Epithelial cell of prostate (primary cell): ENCODE results near the gene DIABLO.
"Not testable (repeated sequence)": the region's sequence is repeated elsewhere in the genome, so short reads cannot be mapped to it uniquely, and the experiment has no call there.

Experiments used
- DNase-seq: peaks from one replicate; pipeline ENCODE4 v3.0.0-alpha.2; 2011; ENCODE audit warnings: low read depth, low spot score
- H3K27ac ChIP-seq: fragments of 450-650 bp; 2 replicates; pipeline ENCODE4 v1.5.1; 2017; ENCODE audit warnings: mild to moderate bottlenecking

DIABLO gene

GRCh38 chr12:122190842-122191668, 34.8 kb downstream of the DIABLO start:
- no peak for DNase-seq

DNA sequence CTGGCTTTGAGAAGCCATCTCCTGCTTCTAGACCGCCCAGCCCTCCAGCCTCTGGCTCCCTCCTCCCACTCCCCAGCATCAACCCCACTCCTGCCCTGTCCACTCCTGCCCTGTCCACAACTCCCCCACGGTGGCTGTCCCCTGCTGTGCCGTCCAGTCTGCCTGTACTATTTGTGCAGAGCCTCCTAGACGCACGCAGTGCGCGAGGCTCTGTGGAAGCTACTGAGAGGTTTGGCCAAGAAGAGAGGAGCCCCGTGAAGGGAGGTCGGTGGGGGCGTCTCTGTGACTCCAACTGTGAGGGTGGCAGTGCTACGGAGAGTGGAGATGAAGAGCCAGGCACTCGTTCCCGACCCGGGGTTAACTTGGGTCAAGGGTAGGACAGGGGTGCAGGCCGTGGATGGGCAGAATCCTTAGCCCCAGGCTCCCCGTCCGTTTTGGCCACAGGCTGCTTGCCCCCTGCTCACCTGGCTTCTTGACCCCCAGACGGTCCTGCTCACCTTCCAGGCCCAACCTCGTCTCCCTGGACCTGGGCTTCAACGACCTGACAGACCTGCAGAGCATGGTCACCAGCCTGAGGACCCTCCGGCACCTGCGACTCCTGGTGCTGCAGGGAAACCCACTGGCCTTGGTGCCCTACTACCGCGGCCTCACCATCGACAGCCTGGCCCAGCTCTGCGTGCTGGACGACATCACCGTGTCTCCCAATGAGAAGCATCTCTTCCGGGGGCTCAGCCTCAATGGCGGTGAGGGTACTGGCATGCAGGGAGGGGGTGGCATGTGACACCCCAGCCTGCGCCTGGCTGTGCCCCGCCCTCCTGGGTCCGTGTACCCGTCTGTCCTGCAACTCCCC, 36.0 kb downstream of the DIABLO start:
- no peak for DNase-seq
- H3K27ac ChIP-seq: no peak overlapping the region

More at GRCh38 chr12:122190842-122191668, 34.8 kb downstream of the DIABLO start:
- no peak overlapping the region for H3K27ac ChIP-seq

DNA sequence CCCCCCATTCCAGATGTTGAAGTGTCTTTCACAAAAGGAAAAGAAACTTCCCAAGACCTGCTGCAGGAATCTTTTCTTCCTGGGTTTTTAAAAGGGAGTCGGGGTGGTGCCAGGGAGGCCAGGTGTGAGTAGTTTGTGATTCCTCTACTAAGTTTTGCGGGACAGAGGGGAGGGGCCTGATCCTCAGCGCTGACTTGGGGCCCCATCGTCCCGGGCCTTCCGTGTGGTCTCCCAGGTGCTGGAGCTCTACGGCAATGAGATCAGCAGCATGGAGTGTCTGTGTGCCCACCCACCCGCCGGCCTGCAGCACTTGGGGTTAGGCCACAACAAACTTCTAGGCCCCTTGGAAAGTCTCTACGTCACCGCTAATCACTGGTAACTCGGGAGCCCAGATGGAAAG, 38.4 kb downstream of the DIABLO start:
- DNase-seq: no peak
- H3K27ac ChIP-seq: no peak overlapping the region

DNA sequence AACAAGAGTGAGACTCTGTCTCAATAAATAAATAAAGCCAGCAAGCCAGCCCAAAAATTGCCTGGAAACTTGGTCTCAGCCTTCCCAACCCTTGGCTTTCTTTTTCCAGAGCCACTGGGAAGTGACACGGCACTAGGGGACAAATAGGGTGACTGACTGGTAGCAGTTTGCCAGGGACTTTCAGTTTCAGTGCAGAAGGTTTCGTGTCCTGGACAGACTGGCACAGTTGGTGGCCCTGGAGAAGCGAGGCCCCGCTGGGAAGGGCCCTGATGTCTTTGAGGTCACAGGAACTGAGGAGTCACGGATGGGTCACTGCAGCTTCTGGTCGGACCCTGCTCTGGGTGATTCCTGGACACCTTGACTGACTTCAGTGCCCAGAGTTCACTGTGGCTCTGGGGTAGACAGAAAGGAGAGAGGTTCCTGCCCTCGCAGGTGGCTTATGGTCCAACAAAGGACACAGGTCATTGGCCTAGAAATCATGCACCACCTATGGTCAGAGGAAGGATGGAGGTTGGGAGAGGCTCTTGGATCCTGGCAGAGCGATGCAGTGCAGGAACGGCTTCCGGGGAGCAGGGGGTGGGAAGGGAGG, 40.3 kb downstream of the DIABLO start:
- no peak for DNase-seq
- no peak overlapping the region for H3K27ac ChIP-seq

- H3K27ac ChIP-seq: no peak overlapping the region
- no peak for DNase-seq
Measured at GRCh38 chr12:122185079-122185478, 40.8 kb downstream of the DIABLO start.

- H3K27ac ChIP-seq: no peak overlapping the region
Measured at GRCh38 chr12:122184517-122184916, 41.3 kb downstream of the DIABLO start.

DNA sequence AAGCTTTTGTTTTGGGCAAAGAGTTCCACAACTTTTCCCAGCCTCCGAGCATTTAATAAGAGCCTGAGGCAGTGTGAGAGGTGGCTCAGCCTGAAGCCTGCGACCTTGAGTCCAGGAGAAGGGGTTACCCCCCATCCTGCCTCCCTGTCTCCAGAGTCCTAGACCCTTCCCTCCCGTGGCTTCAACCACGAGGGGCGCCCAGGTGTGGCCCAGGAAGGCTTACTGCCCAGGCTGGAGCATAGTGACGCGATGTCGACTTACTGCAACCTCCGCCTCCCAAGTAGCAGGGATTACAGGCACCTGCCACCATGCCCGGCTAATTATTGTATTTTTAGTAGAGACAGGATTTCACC, 42.3 kb downstream of the DIABLO start:
- H3K27ac ChIP-seq: no peak overlapping the region
- no peak for DNase-seq

More at GRCh38 chr12:122184517-122184916, 41.3 kb downstream of the DIABLO start:
- DNase-seq: no peak

DNA sequence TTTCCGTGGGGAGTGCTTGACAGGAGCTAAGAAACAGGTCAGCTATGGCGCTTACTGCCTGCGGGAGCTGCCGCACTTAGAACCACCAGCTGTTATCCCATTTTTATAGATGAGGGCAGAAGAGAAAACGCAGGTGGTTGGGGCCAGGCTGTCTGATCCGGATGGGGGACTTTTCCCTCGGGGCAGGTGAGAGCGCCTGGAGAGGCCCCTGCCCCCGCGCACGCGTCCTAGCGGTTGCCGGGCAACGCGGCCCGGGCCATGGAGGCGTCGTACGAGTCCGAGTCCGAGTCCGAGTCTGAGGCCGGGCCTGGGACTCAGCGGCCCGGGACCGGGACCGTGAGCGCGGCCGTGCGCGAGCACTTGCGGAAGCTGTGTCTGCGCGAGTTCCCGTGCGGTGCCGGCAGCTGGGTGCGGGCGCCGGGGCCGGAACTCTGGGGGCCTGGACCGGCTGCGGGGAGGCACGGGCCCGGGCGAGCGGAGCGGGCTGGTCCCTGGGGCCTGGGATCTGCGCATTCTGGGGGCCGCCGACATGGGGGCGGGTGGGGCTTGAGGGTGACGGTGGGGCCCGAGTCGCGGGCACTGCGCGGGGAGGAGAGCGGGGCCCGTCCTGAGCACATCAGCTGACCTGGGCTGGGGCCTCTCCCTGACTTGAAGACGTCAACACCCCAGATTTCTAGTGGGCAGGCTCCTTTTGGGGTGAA, 42.8 kb downstream of the DIABLO start, which contains the start of gene LRRC43:
Gene LRRC43, plus strand, starts transcription at position 237 of the 701 bp plus-strand sequence. Its CDS starts 22 bp downstream, at position 259.
- H3K27ac ChIP-seq: no peak within 1 kb of the TSS
- DNase-seq: no peak

DNA sequence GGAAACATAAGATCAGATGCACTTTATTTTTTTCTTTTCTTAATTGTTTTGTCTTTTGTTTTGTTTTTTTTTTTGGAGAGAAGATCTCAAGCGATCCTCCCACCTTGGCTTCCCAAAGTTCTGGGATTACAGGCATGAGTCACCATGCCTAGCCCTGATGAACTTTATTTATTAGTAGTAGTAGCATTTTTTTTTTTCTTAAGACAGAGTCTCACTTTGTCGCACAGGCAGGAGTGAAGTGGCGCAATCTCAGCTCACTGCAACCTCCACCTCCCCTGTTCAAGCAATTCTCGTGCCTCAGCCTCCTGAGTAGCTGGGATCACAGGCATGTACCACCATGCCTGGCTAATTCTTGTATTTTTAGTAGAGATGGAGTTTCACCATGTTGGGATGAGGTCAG, 49.4 kb downstream of the DIABLO start:
- H3K27ac ChIP-seq, DNase-seq: not testable (repeated sequence)

- DNase-seq: no peak
- H3K27ac ChIP-seq: no peak within 1 kb of the TSS
Measured at GRCh38 chr12:122174155-122174845, 51.6 kb downstream of the DIABLO start, which contains the start of gene IL31. Gene IL31, minus strand, starts transcription at chr12:122174221. Its CDS starts 49 bp downstream, at chr12:122174172.

GRCh38 chr12:122172262-122172939, 53.5 kb downstream of the DIABLO start:
- no peak overlapping the region for H3K27ac ChIP-seq
- no peak for DNase-seq

DNA sequence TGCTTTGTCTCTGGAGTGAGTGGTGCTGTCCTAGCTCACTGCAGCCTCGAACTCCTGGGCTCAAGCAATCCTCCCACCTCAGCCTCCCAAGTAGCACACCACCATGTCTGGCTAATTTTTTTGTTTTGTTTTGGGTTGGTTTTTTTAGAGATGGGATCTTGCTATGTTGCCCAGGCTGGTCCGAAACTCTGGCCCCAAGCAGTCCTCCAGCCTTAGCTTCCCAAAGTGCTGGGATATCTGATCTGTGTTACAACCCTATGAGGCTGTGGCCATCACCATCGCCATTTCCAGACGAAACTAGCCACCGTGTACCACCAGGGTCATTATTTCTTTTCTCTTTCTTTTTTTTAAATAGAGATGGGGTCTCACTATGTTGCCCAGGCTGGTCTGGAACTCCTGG, 54.5 kb downstream of the DIABLO start:
- H3K27ac ChIP-seq: no peak overlapping the region
- DNase-seq: no peak

GRCh38 chr12:122168492-122168891, 57.4 kb downstream of the DIABLO start:
- DNase-seq: no peak
- no peak overlapping the region for H3K27ac ChIP-seq

GRCh38 chr12:122167356-122167925, 58.4 kb downstream of the DIABLO start:
- DNase-seq: no peak

DNA sequence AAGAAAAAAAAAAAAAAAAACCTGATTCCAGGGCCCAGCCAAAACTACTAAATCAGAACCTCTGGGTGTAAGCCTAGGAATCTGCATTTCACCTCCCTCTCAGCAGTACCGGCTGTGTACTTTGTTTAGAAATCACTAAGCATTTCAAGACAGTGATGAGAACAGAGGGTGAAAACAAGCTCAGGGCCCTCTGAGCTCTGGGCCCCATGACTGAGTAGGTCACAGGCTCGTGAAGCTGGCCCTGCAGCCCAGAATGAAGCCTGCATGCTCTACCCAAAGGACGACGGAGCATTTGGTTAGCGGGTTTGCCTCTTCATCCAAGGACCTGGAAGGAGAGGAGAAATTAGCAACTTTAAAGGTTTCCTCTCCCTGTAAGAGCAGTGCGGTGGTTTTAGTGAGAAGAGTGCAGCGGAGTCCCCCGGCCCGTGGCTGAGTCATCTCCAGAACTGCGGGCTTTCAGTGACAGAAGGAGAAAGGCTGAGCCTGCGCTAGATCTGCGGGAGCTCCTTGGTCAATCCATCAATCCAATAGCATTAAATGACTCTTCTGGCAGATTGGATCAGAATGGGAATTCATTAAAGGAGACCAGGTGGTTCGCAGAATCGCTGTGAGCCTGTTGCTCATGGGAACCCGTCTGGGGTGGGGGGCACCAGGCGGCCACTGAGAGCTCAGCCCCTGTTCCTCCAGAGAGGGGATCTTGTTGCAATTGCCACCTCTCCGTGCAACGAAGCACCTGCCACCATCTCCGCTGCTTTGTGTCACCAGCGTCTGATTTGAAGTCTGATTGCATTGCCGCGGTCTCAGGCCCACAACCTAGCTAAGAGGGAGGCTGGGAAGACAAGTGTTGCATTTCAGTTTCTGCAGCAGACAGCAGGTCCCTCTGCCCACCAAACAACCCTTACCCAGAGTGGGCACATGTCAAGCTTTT, 59.2 kb downstream of the DIABLO start:
- DNase-seq: no peak
- H3K27ac ChIP-seq: no peak overlapping the region

More at GRCh38 chr12:122167356-122167925, 58.4 kb downstream of the DIABLO start:
- H3K27ac ChIP-seq: no peak overlapping the region

GRCh38 chr12:122162976-122163375, 62.9 kb downstream of the DIABLO start:
- DNase-seq: no peak
- no peak overlapping the region for H3K27ac ChIP-seq

- H3K27ac ChIP-seq: no peak overlapping the region
- DNase-seq: no peak
Measured at GRCh38 chr12:122161682-122162081, 64.2 kb downstream of the DIABLO start.

DNA sequence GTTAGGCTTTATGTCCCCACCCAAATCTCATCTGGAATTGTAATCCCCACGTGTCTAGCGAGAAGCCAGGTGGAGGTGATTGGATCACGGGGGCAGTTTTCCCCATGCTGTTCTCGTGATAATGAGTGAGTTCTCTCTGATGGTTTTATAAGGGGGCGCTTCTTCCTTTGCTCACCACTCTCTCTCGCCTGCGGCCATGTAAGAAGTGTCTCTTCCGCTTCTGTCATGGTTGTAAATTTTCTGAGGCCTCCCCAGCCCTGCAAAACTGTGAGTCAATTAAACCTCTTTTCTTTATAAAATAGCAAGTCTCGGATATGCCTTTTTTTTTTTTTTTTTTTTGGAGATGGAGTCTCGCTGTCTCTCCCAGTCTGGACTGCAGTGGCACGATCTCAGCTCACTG, 65.1 kb downstream of the DIABLO start:
- H3K27ac ChIP-seq: no peak overlapping the region
- DNase-seq: no peak
